ENCODE data around the gene PCGF5. TPM values are rescaled to one million over a fixed set of nuclear protein-coding genes. Genes with fewer than 3 reads are reported as not detected.
A peak's percentile ranks its signal among the peaks of the same experiment; 100 is the strongest.

The PCGF5 gene
- total RNA-seq, 3 donors from 2014 or later (not counting 1 experiment from before 2014, with no cell fraction given) = 52.5 to 60.2 (median 58.6) TPM

DNA sequence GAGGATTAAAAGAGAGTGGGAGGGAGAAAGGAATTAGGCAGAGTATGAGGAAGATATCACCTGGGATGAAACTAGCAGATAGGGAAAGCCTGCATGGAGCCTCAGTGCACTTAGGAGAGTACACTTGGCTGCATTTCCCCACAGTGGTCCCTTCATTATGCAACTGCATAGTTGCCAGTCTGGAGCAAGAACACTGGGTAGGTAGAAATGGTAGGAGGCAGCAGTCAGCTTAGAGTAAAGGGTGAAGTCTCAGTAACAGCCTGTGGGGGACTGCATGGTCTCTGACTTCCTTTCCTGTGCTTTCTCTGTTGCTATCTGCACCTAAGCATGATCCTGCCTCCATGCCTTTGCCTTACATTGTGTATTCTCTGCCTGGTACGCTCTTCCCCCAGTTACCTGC, 14.0 kb upstream of the PCGF5 start:
- H3K4me1 Mint-ChIP-seq = peaks cover 41 to 53% of the 10 kb centered on the region in 2 donors
- TF ChIP-seq, protein P1, sequence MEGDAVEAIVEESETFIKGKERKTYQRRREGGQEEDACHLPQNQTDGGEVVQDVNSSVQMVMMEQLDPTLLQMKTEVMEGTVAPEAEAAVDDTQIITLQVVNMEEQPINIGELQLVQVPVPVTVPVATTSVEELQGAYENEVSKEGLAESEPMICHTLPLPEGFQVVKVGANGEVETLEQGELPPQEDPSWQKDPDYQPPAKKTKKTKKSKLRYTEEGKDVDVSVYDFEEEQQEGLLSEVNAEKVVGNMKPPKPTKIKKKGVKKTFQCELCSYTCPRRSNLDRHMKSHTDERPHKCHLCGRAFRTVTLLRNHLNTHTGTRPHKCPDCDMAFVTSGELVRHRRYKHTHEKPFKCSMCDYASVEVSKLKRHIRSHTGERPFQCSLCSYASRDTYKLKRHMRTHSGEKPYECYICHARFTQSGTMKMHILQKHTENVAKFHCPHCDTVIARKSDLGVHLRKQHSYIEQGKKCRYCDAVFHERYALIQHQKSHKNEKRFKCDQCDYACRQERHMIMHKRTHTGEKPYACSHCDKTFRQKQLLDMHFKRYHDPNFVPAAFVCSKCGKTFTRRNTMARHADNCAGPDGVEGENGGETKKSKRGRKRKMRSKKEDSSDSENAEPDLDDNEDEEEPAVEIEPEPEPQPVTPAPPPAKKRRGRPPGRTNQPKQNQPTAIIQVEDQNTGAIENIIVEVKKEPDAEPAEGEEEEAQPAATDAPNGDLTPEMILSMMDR (IDR thresholded peaks at IDR 0.05) = no peak
- ATAC-seq = peak; percentile 41 to 57 (median 56)
- no peaks in the 10 kb centered on the region for H3K27me3 Mint-ChIP-seq (ENCODE audit: low read depth in 2 of 2)
- H3K9me3 Mint-ChIP-seq = no peaks in the 10 kb centered on the region
- intact Hi-C loops (cut with micrococcal nuclease) = no loop called here
- H3K4me1 ChIP-seq (ENCODE audit: control insufficient read depth, insufficient read depth, low read length) = peaks cover 10% of the 10 kb centered on the region
- H3K27ac Mint-ChIP-seq = peak overlapping the region in 1 of 2 donors; percentile 56
- H3K36me3 ChIP-seq (ENCODE audit: control insufficient read depth, insufficient read depth, low read length) = no peaks in the 10 kb centered on the region
- no peaks in the 10 kb centered on the region for H3K36me3 Mint-ChIP-seq
- no peak overlapping the region for H3K4me3 Mint-ChIP-seq
- no peak overlapping the region for H3K4me3 ChIP-seq (ENCODE audit: low read length)
- no peaks in the 10 kb centered on the region for H3K9me3 ChIP-seq (ENCODE audit: control insufficient read depth, insufficient read depth, low read length)
- H3K27me3 ChIP-seq (ENCODE audit: control insufficient read depth, insufficient read depth, low read length) = no peaks in the 10 kb centered on the region
- H3K27ac ChIP-seq (ENCODE audit: low read length) = no peak overlapping the region
- 0% methylated on average over 1 of the region's 1 CpG for WGBS (ENCODE audit: insufficient coverage)
- no peak for DNase-seq

DNA sequence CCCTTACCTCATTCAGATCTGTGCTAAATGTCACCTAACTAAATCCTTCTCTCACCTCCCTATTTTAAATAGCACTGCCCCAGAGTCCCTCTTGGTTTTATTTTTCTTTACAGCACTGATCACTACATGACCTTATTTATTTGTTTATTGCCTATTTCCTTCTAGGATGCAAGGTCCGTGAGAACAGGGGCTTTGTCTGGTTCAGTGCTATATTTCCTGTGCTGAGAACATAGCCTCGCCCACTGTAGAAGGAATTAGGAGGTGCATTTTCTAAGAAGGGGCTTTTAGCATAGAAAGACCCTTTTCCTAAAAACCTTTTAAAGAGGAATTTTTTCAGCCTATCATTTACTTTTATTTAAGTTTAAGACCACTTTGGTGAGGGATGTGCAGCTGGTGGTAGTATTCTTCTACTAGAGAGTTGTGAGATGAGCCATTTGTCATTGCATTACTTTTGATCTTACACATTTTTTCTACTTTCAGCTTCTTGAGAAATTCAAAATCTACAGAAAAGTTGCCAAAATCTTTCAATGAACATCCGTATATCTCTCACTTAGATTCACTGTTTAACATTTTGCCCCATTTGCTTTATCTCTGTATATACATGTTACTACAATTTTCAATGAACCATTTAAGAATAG, 13.5 kb upstream of the PCGF5 start:
- H3K27ac ChIP-seq (ENCODE audit: low read length) = no peak overlapping the region
- WGBS (ENCODE audit: insufficient coverage) = 44% methylated on average over 3 of the region's 3 CpGs
- intact Hi-C loops (cut with micrococcal nuclease) = no loop called here
- Mint-ChIP-seq H3K4me3 (no peak overlapping the region), H3K27ac (peak overlapping the region in 1 of 2 donors; percentile 56), H3K4me1 (peaks cover 36 to 51% of the 10 kb centered on the region in 2 donors), H3K36me3 (no peaks in the 10 kb centered on the region), H3K27me3 (ENCODE audit: low read depth in 2 of 2) (no peaks in the 10 kb centered on the region), H3K9me3 (no peaks in the 10 kb centered on the region)
- H3K9me3 ChIP-seq (ENCODE audit: control insufficient read depth, insufficient read depth, low read length) = no peaks in the 10 kb centered on the region
- ATAC-seq (peak in 2 of 3 donors; percentile 21 to 33), DNase-seq (no peak)
- no peaks in the 10 kb centered on the region for H3K36me3 ChIP-seq (ENCODE audit: control insufficient read depth, insufficient read depth, low read length)
- peaks cover 6% of the 10 kb centered on the region for H3K4me1 ChIP-seq (ENCODE audit: control insufficient read depth, insufficient read depth, low read length)
- no peak overlapping the region for H3K4me3 ChIP-seq (ENCODE audit: low read length)
- TF ChIP-seq, protein P1 (IDR thresholded peaks at IDR 0.05) = no peak
- H3K27me3 ChIP-seq (ENCODE audit: control insufficient read depth, insufficient read depth, low read length) = no peaks in the 10 kb centered on the region

DNA sequence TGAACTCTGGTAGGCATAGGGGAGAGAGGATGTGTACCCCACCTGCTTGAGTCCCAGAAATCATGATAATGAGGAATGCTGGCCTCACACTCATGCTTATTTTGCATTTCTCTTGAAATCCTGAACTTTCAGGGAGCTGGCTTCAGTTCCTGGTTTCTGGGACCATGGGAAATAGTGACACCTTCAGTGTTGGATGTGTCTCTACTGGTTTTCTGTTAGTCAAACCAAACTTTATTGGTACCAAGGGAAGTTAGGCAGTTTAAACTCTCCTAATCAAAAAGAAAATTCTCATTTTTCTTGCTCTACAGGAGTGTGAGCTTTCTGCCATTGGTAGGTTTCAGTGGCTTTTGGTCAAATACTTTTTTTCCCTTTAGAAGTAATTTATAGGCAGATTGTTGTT, 11.8 kb upstream of the PCGF5 start:
- Mint-ChIP-seq H3K27me3 (ENCODE audit: low read depth in 2 of 2) (no peaks in the 10 kb centered on the region), H3K36me3 (no peaks in the 10 kb centered on the region), H3K4me3 (no peak overlapping the region), H3K9me3 (no peaks in the 10 kb centered on the region), H3K4me1 (peaks cover 26 to 38% of the 10 kb centered on the region in 2 donors), H3K27ac (no peak overlapping the region)
- no peaks in the 10 kb centered on the region for H3K9me3 ChIP-seq (ENCODE audit: control insufficient read depth, insufficient read depth, low read length)
- DNase-seq (no peak), ATAC-seq (no peak)
- intact Hi-C loops (cut with micrococcal nuclease) = no loop called here
- TF ChIP-seq, protein P1 (IDR thresholded peaks at IDR 0.05) = no peak
- H3K36me3 ChIP-seq (ENCODE audit: control insufficient read depth, insufficient read depth, low read length) = no peaks in the 10 kb centered on the region
- no peak overlapping the region for H3K4me3 ChIP-seq (ENCODE audit: low read length)
- no peak overlapping the region for H3K27ac ChIP-seq (ENCODE audit: low read length)
- no peaks in the 10 kb centered on the region for H3K27me3 ChIP-seq (ENCODE audit: control insufficient read depth, insufficient read depth, low read length)
- H3K4me1 ChIP-seq (ENCODE audit: control insufficient read depth, insufficient read depth, low read length) = peaks cover 6% of the 10 kb centered on the region

DNA sequence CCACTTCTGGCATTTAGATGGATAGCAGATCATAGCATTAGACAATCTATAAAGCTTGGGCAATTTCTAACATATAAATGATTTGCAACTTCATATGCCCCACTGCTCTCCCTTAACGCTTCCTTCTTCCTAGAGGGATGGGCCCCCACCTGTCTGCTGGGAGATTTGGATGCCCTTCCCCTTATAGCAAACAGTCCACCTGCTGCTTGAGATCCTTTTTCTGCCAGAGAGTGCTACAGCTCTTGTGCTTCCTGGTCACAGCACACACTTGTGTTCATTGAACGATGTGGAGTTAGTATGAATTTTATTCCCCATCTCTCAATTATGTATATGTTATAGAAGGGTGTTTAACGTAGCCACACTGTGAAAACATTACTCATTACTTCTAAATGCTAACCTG, 10.4 kb upstream of the PCGF5 start:
- Mint-ChIP-seq H3K27ac (no peak overlapping the region), H3K4me1 (peaks cover 32 to 38% of the 10 kb centered on the region in 2 donors), H3K27me3 (ENCODE audit: low read depth in 2 of 2) (no peaks in the 10 kb centered on the region), H3K4me3 (no peak overlapping the region), H3K9me3 (no peaks in the 10 kb centered on the region), H3K36me3 (no peaks in the 10 kb centered on the region)
- Histone ChIP-seq H3K4me3 (ENCODE audit: low read length) (no peak overlapping the region), H3K27ac (ENCODE audit: low read length) (peak overlapping the region; percentile 43), H3K9me3 (ENCODE audit: control insufficient read depth, insufficient read depth, low read length) (no peaks in the 10 kb centered on the region), H3K27me3 (ENCODE audit: control insufficient read depth, insufficient read depth, low read length) (no peaks in the 10 kb centered on the region), H3K4me1 (ENCODE audit: control insufficient read depth, insufficient read depth, low read length) (peaks cover 6% of the 10 kb centered on the region), H3K36me3 (ENCODE audit: control insufficient read depth, insufficient read depth, low read length) (no peaks in the 10 kb centered on the region)
- ATAC-seq (no peak), DNase-seq (no peak)
- TF ChIP-seq, protein P1 (IDR thresholded peaks at IDR 0.05) = no peak
- 82% methylated on average over 1 of the region's 3 CpGs for WGBS (ENCODE audit: insufficient coverage)
- intact Hi-C loops (cut with micrococcal nuclease) = no loop called here
